Liver (tissue), 9 donors: ENCODE measurements around the gene GOLGA7B. TPM values are rescaled to one million over a fixed set of nuclear protein-coding genes. Genes with fewer than 3 reads are reported as not detected.

ENCODE experiments used
- DNase-seq: peaks from one replicate; pipeline ENCODE4 v3.0.0-alpha.2; 2017; ENCODE audit warnings: low spot score
- H3K27ac ChIP-seq, 2 donors: one replicate each; pipeline ENCODE4 v1.7.0; 2013; ENCODE audit warnings: inconsistent platforms in 2 of 2, low read length in 2 of 2, control low read depth in 1 of 2, low read depth in 1 of 2, mild to moderate bottlenecking in 1 of 2
- H3K27me3 ChIP-seq, 4 donors: one replicate each; pipeline versions ENCODE4 v1.6.1 to v1.7.0; 2013; ENCODE audit warnings: low read length in 3 of 4, inconsistent platforms in 1 of 4, mild to moderate bottlenecking in 1 of 4, moderate library complexity in 1 of 4; ENCODE audit not compliant: control insufficient read depth in 4 of 4, insufficient read depth in 4 of 4
- H3K36me3 ChIP-seq, 4 donors: one replicate each; pipeline versions ENCODE4 v1.6.1 to v1.7.0; 2013; ENCODE audit warnings: low read length in 3 of 4, mild to moderate bottlenecking in 3 of 4, low read depth in 1 of 4, moderate library complexity in 1 of 4; ENCODE audit not compliant: control insufficient read depth in 4 of 4, insufficient read depth in 3 of 4
- H3K4me1 ChIP-seq, 4 donors: one replicate each; pipeline versions ENCODE4 v1.6.1 to v1.7.0; 2013; ENCODE audit warnings: low read length in 3 of 4, mild to moderate bottlenecking in 3 of 4, moderate library complexity in 1 of 4; ENCODE audit not compliant: control insufficient read depth in 4 of 4, insufficient read depth in 4 of 4
- H3K4me3 ChIP-seq, 3 donors: one replicate each; pipeline versions ENCODE4 v1.6.1 to v1.7.0; 2013; ENCODE audit warnings: low read length in 3 of 3, control low read depth in 1 of 3, low read depth in 1 of 3, mild to moderate bottlenecking in 1 of 3
- H3K9ac ChIP-seq, 2 donors: one replicate each; pipeline ENCODE4 v1.7.0; 2013; ENCODE audit warnings: low read length in 2 of 2, mild to moderate bottlenecking in 2 of 2, moderate library complexity in 2 of 2, control low read depth in 1 of 2, low read depth in 1 of 2
- H3K9me3 ChIP-seq, 4 donors: one replicate each; pipeline versions ENCODE4 v1.6.1 to v1.7.0; 2013; ENCODE audit warnings: low read length in 3 of 4; ENCODE audit not compliant: control insufficient read depth in 4 of 4
- EGR1 ChIP-seq, 2 donors: IDR thresholded peaks; 2 replicates each; pipeline ENCODE4 v1.6.1; 2016 to 2018; ENCODE audit warnings: antibody characterized with exemption in 2 of 2, low read depth in 2 of 2
- FOXA1 ChIP-seq: IDR thresholded peaks from 2 replicates; pipeline ENCODE4 v1.6.1; 2016; ENCODE audit warnings: antibody characterized with exemption
- FOXA2 ChIP-seq: IDR thresholded peaks from 2 replicates; pipeline ENCODE4 v1.6.1; 2016; ENCODE audit warnings: antibody characterized with exemption
- GABPA ChIP-seq, 2 donors: IDR thresholded peaks in 1 of 2; conservative IDR thresholded peaks in 1 of 2; 2 replicates each; pipeline ENCODE4 v1.6.1; 2016; ENCODE audit warnings: antibody characterized with exemption in 2 of 2, mild to moderate bottlenecking in 1 of 2, moderate library complexity in 1 of 2
- HNF4A ChIP-seq, 2 donors: conservative IDR thresholded peaks; 2 replicates each; pipeline ENCODE4 v1.6.1; 2016; ENCODE audit warnings: antibody characterized with exemption in 2 of 2, mild to moderate bottlenecking in 2 of 2
- HNF4G ChIP-seq: IDR thresholded peaks from 2 replicates; pipeline ENCODE4 v1.6.1; 2016; ENCODE audit warnings: antibody characterized with exemption
- JUND ChIP-seq, 2 donors: IDR thresholded peaks; 2 replicates each; pipeline ENCODE4 v1.6.1; 2016; ENCODE audit warnings: antibody characterized with exemption in 2 of 2
- RAD21 ChIP-seq, 2 donors: IDR thresholded peaks; 2 replicates each; pipeline ENCODE4 v1.6.1; 2016; ENCODE audit warnings: antibody characterized with exemption in 2 of 2, mild to moderate bottlenecking in 2 of 2
- RXRA ChIP-seq, 2 donors: IDR thresholded peaks; 2 replicates each; pipeline ENCODE4 v1.6.1; 2017 to 2018; ENCODE audit warnings: antibody characterized with exemption in 2 of 2, mild to moderate bottlenecking in 1 of 2
- YY1 ChIP-seq: IDR thresholded peaks from 2 replicates; pipeline ENCODE4 v1.6.1; 2016; ENCODE audit warnings: antibody characterized with exemption, mild to moderate bottlenecking
- WGBS: extraction: QIAGEN DNeasy Blood & Tissue Kit; methylation state at CpG from one replicate; pipeline ENCODE4 v1.1.7; 2013; 5-methylcytosine and 5-hydroxymethylcytosine counted together
- polyA plus RNA-seq, 2 donors: library from polyadenylated mRNA; stranded (reverse) in 1 of 2; unstranded in 1 of 2; fragments of 200-250 nt in 1 of 2; fragments of >200 nt in 1 of 2; fragmentation: Nextera tagmentation in 1 of 2; extraction: Ambion mirVana in 1 of 2; gene quantifications; one replicate each; pipeline versions ENCODE4 v1.2.1 to v1.2.3, GENCODE V29; 2013 to 2015
- total RNA-seq, 2 donors: library from RNA; depleted of rRNA; stranded (reverse); fragments of >200 nt; gene quantifications; one replicate each; pipeline ENCODE4 v1.2.3, GENCODE V29; 2014
- TF ChIP-seq, protein P1 (sequence below): IDR thresholded peaks from 2 replicates; pipeline ENCODE4 v1.6.1; 2016; ENCODE audit warnings: antibody characterized with exemption, mild to moderate bottlenecking
- TF ChIP-seq, protein P2 (sequence below): IDR thresholded peaks from 2 replicates; pipeline ENCODE4 v1.6.1; 2016; ENCODE audit warnings: antibody characterized with exemption
- TF ChIP-seq, protein P3 (sequence below): IDR thresholded peaks from 2 replicates; pipeline ENCODE4 v1.6.1; 2016; ENCODE audit warnings: antibody characterized with exemption
- TF ChIP-seq, protein P4 (sequence below): IDR thresholded peaks from 2 replicates; pipeline ENCODE4 v1.6.1; 2016; ENCODE audit warnings: antibody characterized with exemption
- donor health status: healthy.
- donor health status: healthy.
- donor health status: healthy.
- donor health status: healthy.
- donor health status: healthy.

GOLGA7B gene
- total and polyA plus RNA-seq, 4 donors: 0.05 to 0.63 (median 0.40) TPM

DNA sequence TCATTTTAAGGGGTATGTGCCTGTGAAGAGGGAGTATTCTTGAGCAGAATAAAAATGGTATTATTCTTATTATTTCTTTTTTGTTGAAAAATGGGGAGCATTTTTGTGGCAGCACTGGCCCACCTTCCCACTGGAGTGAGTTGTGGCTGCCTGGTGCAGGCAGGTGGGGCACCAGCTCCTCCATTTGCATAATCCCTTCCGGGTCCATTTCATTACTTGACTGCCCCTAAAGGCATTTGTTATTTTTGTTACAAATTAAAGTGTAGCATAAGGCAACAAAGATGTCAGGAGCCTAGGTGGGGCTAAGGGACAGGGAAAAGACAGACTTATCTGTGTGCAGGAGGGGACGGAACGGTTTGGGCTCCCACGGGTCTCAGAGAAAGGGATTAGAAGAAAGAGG is 26.8 kb downstream of the GOLGA7B start:
- 68% methylated on average over 4 of the region's 4 CpGs for WGBS
- Histone ChIP-seq H3K36me3 (no peaks in the 10 kb centered on the region), H3K4me3 (no peak overlapping the region), H3K27me3 (no peaks in the 10 kb centered on the region), H3K9me3 (no peaks in the 10 kb centered on the region), H3K27ac (no peak overlapping the region), H3K9ac (no peak overlapping the region), H3K4me1 (no peaks in the 10 kb centered on the region)
- TF ChIP-seq FOXA2 (no peak), YY1 (no peak), RXRA (IDR thresholded peaks at IDR 0.05) (no peak), JUND (IDR thresholded peaks at IDR 0.05) (no peak), HNF4G (no peak), HNF4A (conservative IDR thresholded peaks at IDR 0.05) (no peak), EGR1 (IDR thresholded peaks at IDR 0.05; ENCODE audit: low read depth in 2 of 2) (no peak), GABPA (IDR thresholded peaks at IDR 0.05 in 1 of 2, conservative IDR thresholded peaks at IDR 0.05 in 1 of 2) (no peak), FOXA1 (no peak)
- TF ChIP-seq, protein P1, sequence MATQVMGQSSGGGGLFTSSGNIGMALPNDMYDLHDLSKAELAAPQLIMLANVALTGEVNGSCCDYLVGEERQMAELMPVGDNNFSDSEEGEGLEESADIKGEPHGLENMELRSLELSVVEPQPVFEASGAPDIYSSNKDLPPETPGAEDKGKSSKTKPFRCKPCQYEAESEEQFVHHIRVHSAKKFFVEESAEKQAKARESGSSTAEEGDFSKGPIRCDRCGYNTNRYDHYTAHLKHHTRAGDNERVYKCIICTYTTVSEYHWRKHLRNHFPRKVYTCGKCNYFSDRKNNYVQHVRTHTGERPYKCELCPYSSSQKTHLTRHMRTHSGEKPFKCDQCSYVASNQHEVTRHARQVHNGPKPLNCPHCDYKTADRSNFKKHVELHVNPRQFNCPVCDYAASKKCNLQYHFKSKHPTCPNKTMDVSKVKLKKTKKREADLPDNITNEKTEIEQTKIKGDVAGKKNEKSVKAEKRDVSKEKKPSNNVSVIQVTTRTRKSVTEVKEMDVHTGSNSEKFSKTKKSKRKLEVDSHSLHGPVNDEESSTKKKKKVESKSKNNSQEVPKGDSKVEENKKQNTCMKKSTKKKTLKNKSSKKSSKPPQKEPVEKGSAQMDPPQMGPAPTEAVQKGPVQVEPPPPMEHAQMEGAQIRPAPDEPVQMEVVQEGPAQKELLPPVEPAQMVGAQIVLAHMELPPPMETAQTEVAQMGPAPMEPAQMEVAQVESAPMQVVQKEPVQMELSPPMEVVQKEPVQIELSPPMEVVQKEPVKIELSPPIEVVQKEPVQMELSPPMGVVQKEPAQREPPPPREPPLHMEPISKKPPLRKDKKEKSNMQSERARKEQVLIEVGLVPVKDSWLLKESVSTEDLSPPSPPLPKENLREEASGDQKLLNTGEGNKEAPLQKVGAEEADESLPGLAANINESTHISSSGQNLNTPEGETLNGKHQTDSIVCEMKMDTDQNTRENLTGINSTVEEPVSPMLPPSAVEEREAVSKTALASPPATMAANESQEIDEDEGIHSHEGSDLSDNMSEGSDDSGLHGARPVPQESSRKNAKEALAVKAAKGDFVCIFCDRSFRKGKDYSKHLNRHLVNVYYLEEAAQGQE: no peak
- TF ChIP-seq, protein P2, sequence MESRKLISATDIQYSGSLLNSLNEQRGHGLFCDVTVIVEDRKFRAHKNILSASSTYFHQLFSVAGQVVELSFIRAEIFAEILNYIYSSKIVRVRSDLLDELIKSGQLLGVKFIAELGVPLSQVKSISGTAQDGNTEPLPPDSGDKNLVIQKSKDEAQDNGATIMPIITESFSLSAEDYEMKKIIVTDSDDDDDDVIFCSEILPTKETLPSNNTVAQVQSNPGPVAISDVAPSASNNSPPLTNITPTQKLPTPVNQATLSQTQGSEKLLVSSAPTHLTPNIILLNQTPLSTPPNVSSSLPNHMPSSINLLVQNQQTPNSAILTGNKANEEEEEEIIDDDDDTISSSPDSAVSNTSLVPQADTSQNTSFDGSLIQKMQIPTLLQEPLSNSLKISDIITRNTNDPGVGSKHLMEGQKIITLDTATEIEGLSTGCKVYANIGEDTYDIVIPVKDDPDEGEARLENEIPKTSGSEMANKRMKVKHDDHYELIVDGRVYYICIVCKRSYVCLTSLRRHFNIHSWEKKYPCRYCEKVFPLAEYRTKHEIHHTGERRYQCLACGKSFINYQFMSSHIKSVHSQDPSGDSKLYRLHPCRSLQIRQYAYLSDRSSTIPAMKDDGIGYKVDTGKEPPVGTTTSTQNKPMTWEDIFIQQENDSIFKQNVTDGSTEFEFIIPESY: no peak
- TF ChIP-seq, protein P3, sequence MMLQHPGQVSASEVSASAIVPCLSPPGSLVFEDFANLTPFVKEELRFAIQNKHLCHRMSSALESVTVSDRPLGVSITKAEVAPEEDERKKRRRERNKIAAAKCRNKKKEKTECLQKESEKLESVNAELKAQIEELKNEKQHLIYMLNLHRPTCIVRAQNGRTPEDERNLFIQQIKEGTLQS: no peak
- TF ChIP-seq, protein P4, sequence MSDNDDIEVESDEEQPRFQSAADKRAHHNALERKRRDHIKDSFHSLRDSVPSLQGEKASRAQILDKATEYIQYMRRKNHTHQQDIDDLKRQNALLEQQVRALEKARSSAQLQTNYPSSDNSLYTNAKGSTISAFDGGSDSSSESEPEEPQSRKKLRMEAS: no peak
- DNase-seq: no peak

DNA sequence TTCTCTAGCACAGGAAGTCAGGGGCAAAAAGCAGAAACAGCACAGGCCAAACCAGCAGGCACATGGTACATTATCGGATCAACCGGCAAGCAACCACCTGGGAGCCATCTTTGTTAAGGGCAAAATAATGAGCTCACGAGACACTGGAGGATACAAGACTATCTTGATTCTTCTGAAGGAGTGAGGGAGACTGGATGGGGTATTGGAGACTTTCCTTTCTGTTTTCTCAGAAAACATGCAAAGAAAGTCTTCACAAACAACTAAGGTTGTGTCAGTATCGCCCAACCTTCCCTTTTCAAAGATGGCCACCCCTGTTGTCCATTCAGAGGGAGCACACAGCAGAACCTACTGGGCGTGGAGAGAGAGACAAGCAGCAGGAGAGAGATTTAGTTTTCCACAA is 29.6 kb downstream of the GOLGA7B start:
- H3K27me3 ChIP-seq: no peaks in the 10 kb centered on the region
- H3K36me3 ChIP-seq: no peaks in the 10 kb centered on the region
- no peak overlapping the region for H3K4me3 ChIP-seq
- H3K4me1 ChIP-seq: peaks cover 0 to 2% (median 0%) of the 10 kb centered on the region in 4 donors
- TF ChIP-seq YY1 (peak; percentile 83), RAD21 (IDR thresholded peaks at IDR 0.05) (no peak), RXRA (IDR thresholded peaks at IDR 0.05) (no peak)
- no peak overlapping the region for H3K9ac ChIP-seq
- no peak overlapping the region for H3K27ac ChIP-seq
- no peaks in the 10 kb centered on the region for H3K9me3 ChIP-seq
- DNase-seq: no peak
- 90% methylated on average over 5 of the region's 5 CpGs for WGBS
